HepG2 (cell line): Measurements from ENCODE around the gene MEA1. TPM values are rescaled to one million over a fixed set of nuclear protein-coding genes. Genes with fewer than 3 reads are reported as not detected.
A peak's percentile ranks its signal among the peaks of the same experiment; 100 is the strongest.

Experiments
- ATF2 ChIP-seq: sonication (generic); formaldehyde crosslinking; IDR thresholded peaks from 2 replicates; pipeline ENCODE4 v1.4.0; 2020; ENCODE audit warnings: missing genetic modification reagents
- DRAP1 ChIP-seq: IDR thresholded peaks from 2 replicates; pipeline ENCODE4 v1.6.1; 2016; ENCODE audit warnings: missing genetic modification reagents, missing compliant biosample characterization
- FOXP4 ChIP-seq: sonication (generic); formaldehyde crosslinking; IDR thresholded peaks from 2 replicates; pipeline ENCODE4 v1.4.0; 2020; ENCODE audit warnings: missing genetic modification reagents
- HMGA1 ChIP-seq: sonication (generic); formaldehyde crosslinking; conservative IDR thresholded peaks from 2 replicates; pipeline ENCODE4 v1.4.0; 2020; ENCODE audit warnings: missing genetic modification reagents
- HOXA9 ChIP-seq: sonication (generic); formaldehyde crosslinking; IDR thresholded peaks from 2 replicates; pipeline ENCODE4 v1.8.1; 2022; ENCODE audit warnings: missing genetic modification reagents, mild to moderate bottlenecking, moderate library complexity, borderline replicate concordance
- JARID2 ChIP-seq: sonication (generic); formaldehyde crosslinking; IDR thresholded peaks from 2 replicates; pipeline ENCODE4 v1.8.1; 2023; ENCODE audit warnings: missing genetic modification reagents, inconsistent platforms; ENCODE audit not compliant: insufficient replicate concordance
- MXI1 ChIP-seq: IDR thresholded peaks from 3 replicates; pipeline ENCODE4 v1.6.1; 2012; ENCODE audit warnings: low read depth, low read length, inconsistent platforms, borderline replicate concordance
- NFE2L1 ChIP-seq: sonication (generic); formaldehyde crosslinking; IDR thresholded peaks from 2 replicates; pipeline ENCODE4 v1.4.0; 2020; ENCODE audit warnings: missing genetic modification reagents, mild to moderate bottlenecking, borderline replicate concordance
- NRL ChIP-seq: sonication (generic); formaldehyde crosslinking; IDR thresholded peaks from 2 replicates; pipeline ENCODE4 v1.5.0; 2020; ENCODE audit warnings: missing genetic modification reagents, mild to moderate bottlenecking, moderate library complexity, borderline replicate concordance
- PHF8 ChIP-seq: sonication (generic); formaldehyde crosslinking; IDR thresholded peaks from 2 replicates; pipeline ENCODE4 v1.5.0; 2020; ENCODE audit warnings: missing genetic modification reagents
- RBFOX2 ChIP-seq: fragments of 200-400 bp; formaldehyde crosslinking; IDR thresholded peaks from 2 replicates; pipeline ENCODE4 v1.6.1; 2017; ENCODE audit warnings: low read depth, mild to moderate bottlenecking, low read length
- SAP130 ChIP-seq: IDR thresholded peaks from 2 replicates; pipeline ENCODE4 v1.6.1; 2016; ENCODE audit warnings: low read depth
- SETDB1 ChIP-seq: sonication (generic); formaldehyde crosslinking; IDR thresholded peaks from 2 replicates; pipeline ENCODE4 v1.5.1; 2020; ENCODE audit warnings: missing genetic modification reagents, mild to moderate bottlenecking, borderline replicate concordance
- SMYD3 ChIP-seq: sonication (generic); formaldehyde crosslinking; IDR thresholded peaks from 2 replicates; pipeline ENCODE4 v1.8.1; 2023; ENCODE audit warnings: mild to moderate bottlenecking, missing genetic modification reagents
- SP4 ChIP-seq: sonication (generic); formaldehyde crosslinking; IDR thresholded peaks from 2 replicates; pipeline ENCODE4 v1.8.1; 2023; ENCODE audit warnings: mild to moderate bottlenecking, missing genetic modification reagents
- TOE1 ChIP-seq: sonication (generic); formaldehyde crosslinking; IDR thresholded peaks from 2 replicates; pipeline ENCODE4 v1.4.0; 2020; ENCODE audit warnings: mild to moderate bottlenecking, missing genetic modification reagents
- ZMAT5 ChIP-seq: sonication (generic); formaldehyde crosslinking; IDR thresholded peaks from 2 replicates; pipeline ENCODE4 v1.5.0; 2020; ENCODE audit warnings: mild to moderate bottlenecking, low read depth, missing genetic modification reagents, borderline replicate concordance
- ZNF3 ChIP-seq: IDR thresholded peaks from 2 replicates; pipeline ENCODE4 v1.7.0; 2017; ENCODE audit warnings: inconsistent platforms
- ZNF326 ChIP-seq: sonication (generic); formaldehyde crosslinking; IDR thresholded peaks from 2 replicates; pipeline ENCODE4 v1.4.0; 2020; ENCODE audit warnings: missing genetic modification reagents, borderline replicate concordance
- ZNF580 ChIP-seq: IDR thresholded peaks from 2 replicates; pipeline ENCODE4 v1.6.1; 2016; ENCODE audit warnings: low read depth, borderline replicate concordance
- ZNF614 ChIP-seq: IDR thresholded peaks from 2 replicates; pipeline ENCODE4 v1.6.1; 2018; ENCODE audit warnings: missing biosample characterization, missing genetic modification reagents, inconsistent platforms, borderline replicate concordance
- ZNF652 ChIP-seq: IDR thresholded peaks from 2 replicates; pipeline ENCODE4 v1.6.1; 2016; ENCODE audit warnings: low read depth, borderline replicate concordance
- ZNF766 ChIP-seq: sonication (generic); formaldehyde crosslinking; IDR thresholded peaks from 2 replicates; pipeline ENCODE4 v1.5.0; 2020; ENCODE audit warnings: missing genetic modification reagents, borderline replicate concordance
- polyA plus RNA-seq, 8 experiments: library from polyadenylated mRNA; depleted of rRNA in 3 of 8; stranded (reverse) in 7 of 8; unstranded in 1 of 8; fragments of >200 nt; fragmentation: Illumina TruSeq in 4 of 8; extraction: Trizol in 4 of 8; gene quantifications; 2 replicates each; pipeline versions ENCODE4 v1.2.1 to v1.2.3, GENCODE V29; 2011 to 2016; ENCODE audit warnings: low read depth in 4 of 8, missing spikeins in 1 of 8, mixed read lengths in 1 of 8; ENCODE audit not compliant: insufficient read depth in 1 of 8
- total RNA-seq, 5 experiments: library from RNA; depleted of rRNA; stranded (reverse); fragments of >200 nt; fragmentation: Illumina TruSeq; extraction: Trizol; gene quantifications; 2 replicates each; pipeline ENCODE4 v1.2.3, GENCODE V29; 2016; ENCODE audit warnings: low read depth in 1 of 5
- TF ChIP-seq, protein P1 (sequence below): sonication (generic); formaldehyde crosslinking; IDR thresholded peaks from 2 replicates; pipeline ENCODE4 v1.8.1; 2023; ENCODE audit warnings: missing genetic modification reagents, inconsistent platforms, borderline replicate concordance

MEA1 gene
- total and polyA plus RNA-seq, 2 of the 13 experiments (the other 11 are each of a cell fraction or from before 2014, with no cell fraction given): 75.6 to 86.2 TPM

- TF ChIP-seq ZMAT5 (CRISPR knock-in tag) (no peak), ZNF326 (CRISPR knock-in tag) (0 out of 2 replicates have a peak, but pooled peaks have one; percentile 54), NFE2L1 (CRISPR knock-in tag) (no peak), ZNF614 (CRISPR knock-in tag) (0 out of 2 replicates have a peak, but pooled peaks have one; percentile 37), NRL (CRISPR knock-in tag) (peak; percentile 41; the same call in 1 of the 2 replicates), RBFOX2 (peak; percentile 95), HMGA1 (CRISPR knock-in tag) (no peak), SAP130 (CRISPR knock-in tag) (peak; percentile 90), ZNF580 (no peak), FOXP4 (0 out of 2 replicates have a peak, but pooled peaks have one; percentile 57), DRAP1 (CRISPR knock-in tag) (peak; percentile 54; the same call in 1 of the 2 replicates), TOE1 (CRISPR knock-in tag) (no peak), HOXA9 (peak; percentile 54; the same call in 1 of the 2 replicates), SP4 (peak; percentile 81), ZNF3 (CRISPR knock-in tag) (no peak), SETDB1 (CRISPR knock-in tag) (no peak), ZNF766 (CRISPR knock-in tag) (peak; percentile 80; the same call in 1 of the 2 replicates), SMYD3 (no peak), MXI1 (peak; percentile 86; the same call in 1 of the 3 replicates), ZNF652 (CRISPR knock-in tag) (peak; percentile 27; the same call in 1 of the 2 replicates), PHF8 (peak; percentile 82), JARID2 (CRISPR knock-in tag) (no peak), ATF2 (peak; percentile 74)
- TF ChIP-seq, protein P1, sequence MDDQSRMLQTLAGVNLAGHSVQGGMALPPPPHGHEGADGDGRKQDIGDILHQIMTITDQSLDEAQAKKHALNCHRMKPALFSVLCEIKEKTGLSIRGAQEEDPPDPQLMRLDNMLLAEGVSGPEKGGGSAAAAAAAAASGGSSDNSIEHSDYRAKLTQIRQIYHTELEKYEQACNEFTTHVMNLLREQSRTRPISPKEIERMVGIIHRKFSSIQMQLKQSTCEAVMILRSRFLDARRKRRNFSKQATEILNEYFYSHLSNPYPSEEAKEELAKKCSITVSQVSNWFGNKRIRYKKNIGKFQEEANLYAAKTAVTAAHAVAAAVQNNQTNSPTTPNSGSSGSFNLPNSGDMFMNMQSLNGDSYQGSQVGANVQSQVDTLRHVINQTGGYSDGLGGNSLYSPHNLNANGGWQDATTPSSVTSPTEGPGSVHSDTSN (CRISPR knock-in tag): no peak
Measured at GRCh38 chr6:43021270-43022047, 7.7 kb upstream of the MEA1 start, which contains the start of gene RRP36 (continued).
